HL-60 (cell line): ENCODE measurements around the gene DDX24.

Source experiments
- DNase-seq, 2 experiments: peaks; one replicate each; pipeline ENCODE4 v3.0.0-alpha.2; 2010 to 2020; ENCODE audit warnings: low read depth in 1 of 2, low spot score in 1 of 2
- H3K27ac ChIP-seq: fragments of 250-450 bp; sonication (Bioruptor Pico); replicated peaks from 2 replicates; pipeline ENCODE4 v1.5.1; 2020; ENCODE audit warnings: mild to moderate bottlenecking, moderate library complexity
- H3K27me3 ChIP-seq: fragments of 250-450 bp; sonication (Bioruptor Pico); 2 replicates; pipeline ENCODE4 v1.5.1; 2021; ENCODE audit warnings: mild to moderate bottlenecking, moderate library complexity; ENCODE audit not compliant: insufficient read depth, poor library complexity, severe bottlenecking
- H3K4me3 ChIP-seq: replicated peaks from 2 replicates; pipeline ENCODE4 v1.5.1; 2011; ENCODE audit warnings: mild to moderate bottlenecking, control low read depth, low read length; ENCODE audit not compliant: insufficient read depth
- CTCF ChIP-seq: IDR thresholded peaks from one replicate; pipeline ENCODE4 v1.5.1; 2011; ENCODE audit warnings: low read length, control low read depth, inconsistent platforms; ENCODE audit not compliant: insufficient read depth
- GABPA ChIP-seq: IDR thresholded peaks from 2 replicates; pipeline ENCODE4 v1.6.1; 2012; ENCODE audit warnings: low read depth
- POLR2AphosphoS5 ChIP-seq: IDR thresholded peaks from 2 replicates; pipeline ENCODE4 v1.6.1; 2012; ENCODE audit warnings: low read depth
- REST ChIP-seq: IDR thresholded peaks from 2 replicates; pipeline ENCODE4 v1.6.1; 2012; ENCODE audit warnings: low read depth; ENCODE audit not compliant: insufficient replicate concordance
- SPI1 ChIP-seq: IDR thresholded peaks from 2 replicates; pipeline ENCODE4 v1.6.1; 2012; ENCODE audit warnings: low read depth, mild to moderate bottlenecking, borderline replicate concordance

Gene DDX24

GRCh38 chr14:94020267-94020666 lies 60.7 kb downstream of the DDX24 start:
- no peaks in the 10 kb centered on the region for H3K27me3 ChIP-seq
- no peak for TF ChIP-seq POLR2AphosphoS5
- no peak for TF ChIP-seq GABPA
- TF ChIP-seq REST, result no peak
- no peak for TF ChIP-seq CTCF
- TF ChIP-seq SPI1, result no peak
- no peak overlapping the region for H3K27ac ChIP-seq
- H3K4me3 ChIP-seq, result no peak overlapping the region
- no peak for DNase-seq

GRCh38 chr14:94019329-94019728 lies 61.7 kb downstream of the DDX24 start:
- Histone ChIP-seq H3K4me3 (no peak overlapping the region), H3K27me3 (no peaks in the 10 kb centered on the region), H3K27ac (no peak overlapping the region)
- TF ChIP-seq GABPA (no peak), CTCF (no peak), SPI1 (no peak), POLR2AphosphoS5 (no peak), REST (no peak)
- no peak for DNase-seq

- Histone ChIP-seq H3K27ac (no peak overlapping the region), H3K4me3 (no peak overlapping the region), H3K27me3 (no peaks in the 10 kb centered on the region)
- TF ChIP-seq GABPA (no peak), CTCF (no peak), POLR2AphosphoS5 (no peak), REST (no peak), SPI1 (no peak)
- no peak for DNase-seq
Observed at GRCh38 chr14:94018308-94018707, 62.7 kb downstream of the DDX24 start.
